Hematopoietic multipotent progenitor cell treated with erythropoietin and hydrocortisone succinate and interleukin-3 and kit ligand, for 4 days (in vitro differentiated cells): ENCODE data around the gene CHST2.

Experiments used
- DNase-seq: peaks from one replicate; pipeline ENCODE4 v3.0.0-alpha.2; 2015

Gene CHST2

DNA sequence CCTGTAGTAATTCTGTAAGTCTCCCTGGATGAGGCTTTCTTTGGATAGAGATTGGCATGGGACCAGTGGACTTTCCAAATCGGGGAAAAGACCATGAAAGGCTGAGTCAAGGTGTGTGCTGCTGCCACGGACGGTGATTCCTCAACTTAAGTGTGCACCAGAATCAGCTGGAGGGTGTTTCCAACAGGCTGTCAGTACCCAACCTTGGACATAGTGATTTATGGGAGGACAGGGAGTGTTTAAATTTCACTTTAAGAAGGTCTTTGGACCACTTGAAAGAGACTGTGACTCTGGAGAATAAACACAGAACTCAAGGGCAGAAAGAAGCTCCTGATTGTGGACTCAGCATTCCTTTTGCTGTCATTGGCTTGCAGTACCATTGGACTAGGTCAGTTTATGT lies 20.4 kb upstream of the CHST2 start:
- no peak for DNase-seq

DNA sequence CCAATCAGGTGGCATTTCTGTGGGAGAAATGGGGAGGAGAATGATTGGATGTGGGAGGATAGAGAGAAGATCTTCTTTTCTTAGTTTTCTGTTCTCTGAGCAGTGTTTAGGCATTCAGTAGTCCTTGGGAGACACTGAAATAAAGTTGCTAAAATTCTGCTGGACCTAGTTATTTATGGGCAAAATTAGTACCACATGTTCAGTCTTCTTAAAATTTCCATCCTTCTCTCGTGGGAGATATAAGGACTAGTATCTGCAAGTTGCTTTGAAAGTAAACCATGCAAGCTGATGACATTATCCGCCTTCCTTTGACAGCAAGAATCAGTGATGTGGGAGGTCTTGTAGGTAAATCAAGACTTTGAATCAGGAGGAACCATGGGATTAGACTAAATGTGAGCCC lies 19.9 kb upstream of the CHST2 start:
- no peak for DNase-seq

- DNase-seq: no peak
Observed at GRCh38 chr3:143100451-143100850, 19.1 kb upstream of the CHST2 start.

GRCh38 chr3:143101792-143102381 lies 17.7 kb upstream of the CHST2 start:
- no peak for DNase-seq

- DNase-seq: no peak
Observed at GRCh38 chr3:143103652-143104051, 15.9 kb upstream of the CHST2 start.

DNA sequence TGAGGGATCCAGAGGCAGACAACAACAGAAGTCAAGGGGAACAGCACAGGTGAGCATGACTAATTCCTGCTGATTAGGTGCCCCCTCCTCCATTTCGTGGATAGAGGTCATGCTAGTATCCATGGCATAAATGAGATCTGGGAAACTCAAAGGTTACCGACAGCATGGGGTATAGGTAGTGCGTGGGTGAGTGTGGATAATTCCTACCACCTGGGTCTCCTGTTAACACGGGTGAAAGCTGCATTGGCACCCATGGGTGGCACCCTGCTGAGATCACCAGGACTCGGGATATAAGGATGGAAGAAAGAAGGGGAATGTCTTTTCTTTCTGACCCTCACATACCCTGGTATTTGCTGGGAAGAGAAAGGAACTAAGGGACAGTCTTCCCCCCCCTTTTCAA lies 14.4 kb upstream of the CHST2 start:
- no peak for DNase-seq

DNA sequence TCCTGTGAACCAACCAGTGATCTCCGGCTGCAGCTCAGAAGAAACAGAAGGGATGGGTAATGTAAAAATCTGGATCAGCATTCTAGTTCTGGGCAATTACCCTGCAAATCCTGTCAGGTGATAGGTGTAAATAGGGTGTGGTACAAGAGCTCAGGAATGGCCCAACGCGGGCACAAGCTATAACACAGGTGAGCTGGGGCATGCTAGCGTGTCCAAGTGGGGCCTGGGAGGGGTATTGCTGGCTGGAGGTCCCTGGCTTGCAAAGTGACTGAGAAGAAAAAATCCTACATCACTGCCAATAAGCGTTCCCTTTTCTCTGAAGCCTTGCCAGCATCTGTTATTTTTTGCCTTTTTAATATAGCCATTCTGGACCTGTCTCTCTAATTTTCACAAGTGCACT lies 9.7 kb upstream of the CHST2 start:
- no peak for DNase-seq

DNA sequence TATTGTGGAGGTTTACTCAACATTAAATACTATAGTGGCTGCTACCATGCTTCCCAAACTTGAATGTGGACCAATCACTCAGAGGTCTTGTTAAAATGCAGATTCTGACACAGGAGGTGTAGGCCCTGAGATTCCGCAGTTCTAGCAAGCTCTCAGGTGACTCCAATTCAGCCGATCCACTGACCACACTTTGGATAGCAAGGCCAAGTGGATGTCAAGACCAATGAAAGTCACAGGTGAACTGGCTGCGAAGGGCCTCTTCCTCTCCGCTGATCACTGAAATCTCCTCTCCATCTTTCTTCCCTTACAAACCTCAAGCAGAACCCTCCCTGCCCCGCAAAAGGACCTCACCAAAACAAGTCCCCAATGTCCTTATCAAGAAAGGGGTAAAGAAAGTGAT lies 9.2 kb upstream of the CHST2 start:
- DNase-seq: no peak

GRCh38 chr3:143118630-143119008 lies 952 bp upstream of the CHST2 start:
- DNase-seq: no peak

DNA sequence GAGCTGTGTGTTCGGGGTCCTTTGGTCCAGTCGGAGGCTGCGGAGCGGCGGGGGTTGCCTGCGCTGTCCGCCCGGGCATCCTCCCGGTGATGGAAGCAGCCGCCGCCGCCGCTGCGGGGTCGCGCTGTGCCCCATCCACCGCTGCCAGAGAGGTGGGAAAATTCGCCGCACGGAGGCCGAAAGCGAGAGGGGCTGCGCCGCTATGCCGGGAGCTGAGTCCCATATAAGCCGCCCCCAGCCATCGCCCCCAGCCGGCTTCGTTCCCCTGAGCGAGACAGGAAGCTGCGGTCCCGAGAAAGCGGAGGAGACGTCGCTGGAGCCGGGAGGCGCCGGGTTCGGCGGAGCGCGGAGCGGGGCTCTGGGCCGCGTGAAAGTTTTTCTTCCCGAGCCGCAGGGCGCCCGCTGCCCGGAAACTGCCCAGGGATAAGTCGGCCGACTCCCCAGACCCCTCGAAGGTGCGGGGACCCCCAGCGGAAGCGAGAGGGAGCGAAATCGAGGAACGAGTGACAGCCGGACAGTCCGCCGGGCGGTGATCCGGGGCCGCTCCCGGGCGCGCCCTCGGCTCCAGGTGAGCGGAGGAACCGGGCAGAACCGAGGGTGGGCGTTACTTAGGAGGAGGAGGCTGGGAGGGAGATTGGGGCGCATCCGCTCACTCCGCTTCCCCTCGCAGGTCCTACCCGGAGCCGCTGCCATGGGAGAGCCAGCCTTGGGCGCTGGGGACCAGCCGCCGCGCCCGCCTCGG lies 574 bp downstream of the CHST2 start:
- peak; percentile 51 for DNase-seq

DNA sequence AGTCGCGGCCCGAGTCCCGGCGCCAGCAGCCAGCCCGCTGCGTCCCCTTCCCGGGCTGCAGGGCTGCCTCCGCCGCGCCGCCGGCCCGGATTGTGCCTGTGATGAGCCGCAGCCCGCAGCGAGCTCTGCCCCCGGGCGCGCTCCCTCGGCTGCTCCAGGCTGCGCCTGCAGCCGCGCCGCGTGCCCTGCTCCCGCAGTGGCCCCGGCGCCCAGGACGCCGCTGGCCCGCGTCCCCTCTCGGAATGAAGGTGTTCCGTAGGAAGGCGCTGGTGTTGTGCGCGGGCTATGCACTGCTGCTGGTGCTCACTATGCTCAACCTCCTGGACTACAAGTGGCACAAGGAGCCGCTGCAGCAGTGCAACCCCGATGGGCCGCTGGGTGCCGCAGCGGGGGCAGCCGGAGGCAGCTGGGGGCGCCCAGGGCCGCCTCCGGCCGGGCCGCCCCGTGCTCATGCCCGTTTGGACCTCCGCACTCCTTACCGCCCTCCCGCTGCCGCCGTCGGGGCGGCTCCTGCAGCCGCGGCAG lies 1.2 kb downstream of the CHST2 start:
- peak; percentile 80 for DNase-seq

DNA sequence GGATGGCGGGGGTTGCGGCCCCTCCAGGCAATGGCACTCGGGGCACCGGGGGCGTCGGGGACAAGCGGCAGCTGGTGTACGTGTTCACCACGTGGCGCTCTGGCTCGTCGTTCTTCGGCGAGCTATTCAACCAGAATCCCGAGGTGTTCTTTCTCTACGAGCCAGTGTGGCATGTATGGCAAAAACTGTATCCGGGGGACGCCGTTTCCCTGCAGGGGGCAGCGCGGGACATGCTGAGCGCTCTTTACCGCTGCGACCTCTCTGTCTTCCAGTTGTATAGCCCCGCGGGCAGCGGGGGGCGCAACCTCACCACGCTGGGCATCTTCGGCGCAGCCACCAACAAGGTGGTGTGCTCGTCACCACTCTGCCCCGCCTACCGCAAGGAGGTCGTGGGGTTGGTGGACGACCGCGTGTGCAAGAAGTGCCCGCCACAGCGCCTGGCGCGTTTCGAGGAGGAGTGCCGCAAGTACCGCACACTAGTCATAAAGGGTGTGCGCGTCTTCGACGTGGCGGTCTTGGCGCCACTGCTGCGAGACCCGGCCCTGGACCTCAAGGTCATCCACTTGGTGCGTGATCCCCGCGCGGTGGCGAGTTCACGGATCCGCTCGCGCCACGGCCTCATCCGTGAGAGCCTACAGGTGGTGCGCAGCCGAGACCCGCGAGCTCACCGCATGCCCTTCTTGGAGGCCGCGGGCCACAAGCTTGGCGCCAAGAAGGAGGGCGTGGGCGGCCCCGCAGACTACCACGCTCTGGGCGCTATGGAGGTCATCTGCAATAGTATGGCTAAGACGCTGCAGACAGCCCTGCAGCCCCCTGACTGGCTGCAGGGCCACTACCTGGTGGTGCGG lies 1.9 kb downstream of the CHST2 start:
- peak; percentile 90 for DNase-seq

GRCh38 chr3:143122089-143122430 lies 2.5 kb downstream of the CHST2 start:
- DNase-seq: no peak

- DNase-seq: peak; percentile 72
Observed at GRCh38 chr3:143122608-143123352, 3.2 kb downstream of the CHST2 start.

GRCh38 chr3:143123353-143123984 lies 3.9 kb downstream of the CHST2 start:
- DNase-seq: no peak

- DNase-seq: no peak
Observed at GRCh38 chr3:143124601-143125520, 5.3 kb downstream of the CHST2 start.

GRCh38 chr3:143127801-143128200 lies 8.2 kb downstream of the CHST2 start:
- no peak for DNase-seq

DNA sequence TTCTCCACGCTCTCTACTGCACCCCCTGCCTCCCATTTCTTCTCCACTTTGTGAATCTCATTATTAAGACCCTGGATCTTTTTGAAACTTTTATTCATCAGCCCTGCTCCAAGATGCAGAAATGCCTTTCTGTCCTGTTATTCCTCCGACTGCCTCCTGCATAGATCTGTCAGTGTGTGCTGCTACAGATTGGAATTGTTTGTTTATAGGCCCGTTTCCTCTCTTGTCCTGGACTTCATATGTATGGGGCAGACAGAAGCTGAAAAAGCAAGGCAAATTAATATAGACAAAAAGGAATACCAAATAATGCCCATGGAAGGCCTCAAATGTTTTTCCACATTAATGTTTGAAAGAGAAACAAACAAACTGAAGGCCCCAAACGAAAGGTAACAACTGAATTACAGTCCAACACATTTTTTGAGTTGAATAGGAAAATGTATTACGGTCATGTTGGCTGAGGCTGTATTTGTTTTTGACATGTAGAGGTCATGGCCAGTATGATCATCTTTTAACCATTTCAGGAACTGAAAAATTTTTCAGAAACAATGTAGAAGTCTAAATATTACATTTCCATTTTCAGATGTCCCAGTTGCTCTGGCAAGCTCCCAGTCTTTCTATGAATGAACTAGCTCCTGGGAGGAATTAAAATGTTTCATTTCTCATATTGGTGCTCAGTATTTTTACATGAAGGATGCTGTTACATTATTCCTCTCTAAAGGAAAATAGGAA lies 8.8 kb downstream of the CHST2 start:
- no peak for DNase-seq

- no peak for DNase-seq
Observed at GRCh38 chr3:143132246-143132980, 12.8 kb downstream of the CHST2 start.

GRCh38 chr3:143134471-143134870 lies 14.9 kb downstream of the CHST2 start:
- DNase-seq: no peak
